ENCODE data around the gene TMEM108.

- TF ChIP-seq, protein P1, sequence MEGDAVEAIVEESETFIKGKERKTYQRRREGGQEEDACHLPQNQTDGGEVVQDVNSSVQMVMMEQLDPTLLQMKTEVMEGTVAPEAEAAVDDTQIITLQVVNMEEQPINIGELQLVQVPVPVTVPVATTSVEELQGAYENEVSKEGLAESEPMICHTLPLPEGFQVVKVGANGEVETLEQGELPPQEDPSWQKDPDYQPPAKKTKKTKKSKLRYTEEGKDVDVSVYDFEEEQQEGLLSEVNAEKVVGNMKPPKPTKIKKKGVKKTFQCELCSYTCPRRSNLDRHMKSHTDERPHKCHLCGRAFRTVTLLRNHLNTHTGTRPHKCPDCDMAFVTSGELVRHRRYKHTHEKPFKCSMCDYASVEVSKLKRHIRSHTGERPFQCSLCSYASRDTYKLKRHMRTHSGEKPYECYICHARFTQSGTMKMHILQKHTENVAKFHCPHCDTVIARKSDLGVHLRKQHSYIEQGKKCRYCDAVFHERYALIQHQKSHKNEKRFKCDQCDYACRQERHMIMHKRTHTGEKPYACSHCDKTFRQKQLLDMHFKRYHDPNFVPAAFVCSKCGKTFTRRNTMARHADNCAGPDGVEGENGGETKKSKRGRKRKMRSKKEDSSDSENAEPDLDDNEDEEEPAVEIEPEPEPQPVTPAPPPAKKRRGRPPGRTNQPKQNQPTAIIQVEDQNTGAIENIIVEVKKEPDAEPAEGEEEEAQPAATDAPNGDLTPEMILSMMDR (IDR thresholded peaks at IDR 0.05), result no peak
- no peak for TF ChIP-seq POLR2A (IDR thresholded peaks at IDR 0.05)
Observed at GRCh38 chr3:133238015-133238414, 199.8 kb downstream of the TMEM108 start.

Measured in body of pancreas (tissue), 4 donors.